Ascending aorta (tissue), 2 donors: ENCODE data around the gene CBLB. TPM values are rescaled to one million over a fixed set of nuclear protein-coding genes. Genes with fewer than 3 reads are reported as not detected.

Experiments
- DNase-seq, 2 donors: peaks; one replicate each; pipeline ENCODE4 v3.0.0-alpha.2; 2019; ENCODE audit warnings: low spot score in 2 of 2
- H3K27ac ChIP-seq, 2 donors: fragments of 200-600 bp; sonication (generic); one replicate each; pipeline ENCODE4 v1.5.1; 2016 to 2017; ENCODE audit warnings: mild to moderate bottlenecking in 1 of 2
- H3K27me3 ChIP-seq: fragments of 200-600 bp; sonication (generic); one replicate; pipeline ENCODE4 v1.5.1; 2017
- H3K36me3 ChIP-seq, 2 donors: fragments of 200-600 bp; sonication (generic); one replicate each; pipeline ENCODE4 v1.5.1; 2016
- H3K4me1 ChIP-seq, 2 donors: fragments of 200-600 bp; sonication (generic); one replicate each; pipeline ENCODE4 v1.5.1; 2016 to 2017; ENCODE audit warnings: mild to moderate bottlenecking in 1 of 2
- H3K4me3 ChIP-seq, 2 donors: fragments of 200-600 bp; sonication (generic); one replicate each; pipeline ENCODE4 v1.5.1; 2016 to 2017; ENCODE audit warnings: mild to moderate bottlenecking in 1 of 2
- H3K9me3 ChIP-seq, 2 donors: fragments of 200-600 bp; sonication (generic); one replicate each; pipeline ENCODE4 v1.5.1; 2016
- intact Hi-C: fragments of 100-400 bp; cut with DNase I; formaldehyde crosslinking; loops from one replicate; pipeline ENCODE4 v1.15.1; 2023
- total RNA-seq: library from RNA; depleted of rRNA; stranded (reverse); fragments of >200 nt; gene quantifications from one replicate; pipeline ENCODE4 v1.1.0, GENCODE V29; 2016
- TF ChIP-seq, protein P1 (sequence below), 3 experiments: fragments of 200-600 bp in 2 of 3; fragments of 450-650 bp in 1 of 3; sonication (generic) in 2 of 3; IDR thresholded peaks; one replicate each; pipeline ENCODE4 v1.5.1; 2016 to 2019; ENCODE audit warnings: antibody characterized with exemption in 3 of 3, mild to moderate bottlenecking in 1 of 3, moderate library complexity in 1 of 3

CBLB gene
- total RNA-seq, 1 donor from 2014 or later: 30.0 TPM

- TF ChIP-seq, protein P1, sequence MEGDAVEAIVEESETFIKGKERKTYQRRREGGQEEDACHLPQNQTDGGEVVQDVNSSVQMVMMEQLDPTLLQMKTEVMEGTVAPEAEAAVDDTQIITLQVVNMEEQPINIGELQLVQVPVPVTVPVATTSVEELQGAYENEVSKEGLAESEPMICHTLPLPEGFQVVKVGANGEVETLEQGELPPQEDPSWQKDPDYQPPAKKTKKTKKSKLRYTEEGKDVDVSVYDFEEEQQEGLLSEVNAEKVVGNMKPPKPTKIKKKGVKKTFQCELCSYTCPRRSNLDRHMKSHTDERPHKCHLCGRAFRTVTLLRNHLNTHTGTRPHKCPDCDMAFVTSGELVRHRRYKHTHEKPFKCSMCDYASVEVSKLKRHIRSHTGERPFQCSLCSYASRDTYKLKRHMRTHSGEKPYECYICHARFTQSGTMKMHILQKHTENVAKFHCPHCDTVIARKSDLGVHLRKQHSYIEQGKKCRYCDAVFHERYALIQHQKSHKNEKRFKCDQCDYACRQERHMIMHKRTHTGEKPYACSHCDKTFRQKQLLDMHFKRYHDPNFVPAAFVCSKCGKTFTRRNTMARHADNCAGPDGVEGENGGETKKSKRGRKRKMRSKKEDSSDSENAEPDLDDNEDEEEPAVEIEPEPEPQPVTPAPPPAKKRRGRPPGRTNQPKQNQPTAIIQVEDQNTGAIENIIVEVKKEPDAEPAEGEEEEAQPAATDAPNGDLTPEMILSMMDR (IDR thresholded peaks at IDR 0.05): no peak
- no peak overlapping the region for H3K4me3 ChIP-seq
- no peak for DNase-seq
- H3K9me3 ChIP-seq: no peaks in the 10 kb centered on the region
- no peak overlapping the region for H3K27ac ChIP-seq
- H3K36me3 ChIP-seq: no peaks in the 10 kb centered on the region
- peaks cover 0 to 2% of the 10 kb centered on the region in 2 donors for H3K4me1 ChIP-seq
- no peaks in the 10 kb centered on the region for H3K27me3 ChIP-seq
- intact Hi-C loops: no loop called here
Measured at GRCh38 chr3:105802118-105802706, 66.6 kb downstream of the CBLB start.

GRCh38 chr3:105801397-105801796 lies 67.4 kb downstream of the CBLB start:
- Histone ChIP-seq H3K27ac (no peak overlapping the region), H3K4me1 (no peaks in the 10 kb centered on the region), H3K4me3 (no peak overlapping the region), H3K36me3 (no peaks in the 10 kb centered on the region), H3K9me3 (peaks cover 0 to under 1% of the 10 kb centered on the region in 2 donors), H3K27me3 (no peaks in the 10 kb centered on the region)
- DNase-seq: no peak
- intact Hi-C loops: no loop called here
- TF ChIP-seq, protein P1 (IDR thresholded peaks at IDR 0.05): no peak

DNA sequence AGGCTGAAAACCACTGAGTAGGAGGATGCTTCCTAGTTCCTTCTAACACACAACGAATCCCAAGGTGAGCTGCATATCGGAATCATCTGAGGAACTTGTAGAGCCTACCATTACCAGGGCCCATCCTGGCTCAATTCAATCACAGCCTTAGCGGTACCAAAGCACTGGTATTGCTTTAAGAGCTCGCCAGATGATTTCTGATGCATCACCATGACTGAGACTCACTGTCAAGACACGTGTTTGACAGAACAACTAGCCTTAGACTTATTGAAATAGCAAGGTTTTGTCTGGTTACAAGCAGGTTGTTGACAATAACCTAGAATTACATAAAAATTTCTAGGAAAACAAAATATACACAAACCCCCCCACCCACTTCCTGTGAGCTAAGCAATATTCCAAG lies 68.5 kb downstream of the CBLB start:
- Histone ChIP-seq H3K27ac (no peak overlapping the region), H3K9me3 (peaks cover 0 to 5% of the 10 kb centered on the region in 2 donors), H3K4me1 (no peaks in the 10 kb centered on the region), H3K27me3 (no peaks in the 10 kb centered on the region), H3K4me3 (no peak overlapping the region), H3K36me3 (no peaks in the 10 kb centered on the region)
- DNase-seq: no peak
- TF ChIP-seq, protein P1 (IDR thresholded peaks at IDR 0.05): no peak
- intact Hi-C loops: no loop called here

DNA sequence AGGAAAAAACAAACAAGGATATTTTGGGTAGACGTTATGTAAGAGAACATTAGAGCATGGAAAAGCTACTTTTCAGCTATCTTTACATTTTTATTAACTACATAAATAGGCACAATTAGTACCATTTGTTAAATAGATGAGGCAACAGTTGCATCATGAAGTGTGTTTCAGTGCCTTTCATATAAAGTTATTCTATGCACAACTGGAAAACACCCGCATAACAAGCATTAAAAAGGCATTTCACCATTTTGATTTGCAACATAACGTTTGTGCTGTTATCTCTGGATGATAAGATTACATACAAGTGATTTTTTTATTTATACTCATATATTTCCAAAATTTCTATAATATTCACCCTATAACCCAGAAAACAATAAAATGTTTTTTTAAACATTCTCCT lies 69.5 kb downstream of the CBLB start:
- H3K36me3 ChIP-seq: no peaks in the 10 kb centered on the region

DNA sequence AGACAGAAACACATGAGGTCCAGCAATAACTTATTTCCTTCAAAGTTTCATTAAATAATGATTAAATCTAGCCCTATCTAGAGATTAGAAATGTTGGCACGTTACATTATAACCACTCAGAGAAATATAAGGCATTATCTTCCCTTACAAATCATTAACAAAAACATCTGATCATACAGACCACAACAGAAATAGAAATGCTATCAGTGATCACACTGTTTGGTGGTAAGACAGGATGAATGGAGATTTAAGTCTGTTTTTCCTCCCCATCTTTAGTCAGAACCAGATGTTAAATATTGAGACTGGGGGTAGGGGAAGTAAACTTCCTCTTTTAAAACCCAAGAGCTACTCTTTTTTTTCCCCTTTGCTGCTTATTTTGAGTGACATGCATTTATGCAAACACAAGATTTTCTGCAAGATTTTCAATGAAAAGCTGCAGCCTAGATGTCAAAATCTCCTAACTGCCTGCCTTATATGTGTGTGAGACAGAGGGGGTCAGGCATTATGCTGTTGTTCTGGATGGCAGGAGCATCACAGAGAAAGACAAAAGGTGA lies 70.4 kb downstream of the CBLB start:
- intact Hi-C loops: no loop called here
- DNase-seq: no peak
- Histone ChIP-seq H3K27me3 (no peaks in the 10 kb centered on the region), H3K27ac (no peak overlapping the region), H3K36me3 (no peaks in the 10 kb centered on the region), H3K9me3 (peaks cover 0 to 5% of the 10 kb centered on the region in 2 donors), H3K4me3 (no peak overlapping the region), H3K4me1 (peaks cover 0 to 5% of the 10 kb centered on the region in 2 donors)
- TF ChIP-seq, protein P1 (IDR thresholded peaks at IDR 0.05): no peak

More for the DNA sequence above, 69.5 kb downstream of the CBLB start:
- Histone ChIP-seq H3K4me1 (no peaks in the 10 kb centered on the region), H3K4me3 (no peak overlapping the region), H3K27me3 (no peaks in the 10 kb centered on the region), H3K9me3 (peaks cover 0 to 5% of the 10 kb centered on the region in 2 donors), H3K27ac (no peak overlapping the region)
- TF ChIP-seq, protein P1 (IDR thresholded peaks at IDR 0.05): no peak
- DNase-seq: no peak
- intact Hi-C loops: no loop called here
